Esophagus muscularis mucosa (tissue), 4 donors: Measurements from ENCODE around the gene KRTAP4-5.

Experiments used
- EP300 ChIP-seq: sonication (generic); formaldehyde crosslinking; IDR thresholded peaks from one replicate; pipeline ENCODE4 v1.6.1; 2017; ENCODE audit warnings: antibody characterized with exemption
- POLR2A ChIP-seq: fragments of 450-650 bp; IDR thresholded peaks from one replicate; pipeline ENCODE4 v1.6.1; 2017; ENCODE audit warnings: antibody characterized with exemption, moderate library complexity, mild to moderate bottlenecking, low read depth
- POLR2AphosphoS5 ChIP-seq, 2 donors: sonication (generic); formaldehyde crosslinking; IDR thresholded peaks; one replicate each; pipeline ENCODE4 v1.6.1; 2017; ENCODE audit warnings: antibody characterized with exemption in 2 of 2
- TF ChIP-seq, protein P1 (sequence below), 3 experiments: fragments of 200-600 bp in 2 of 3; fragments of 450-650 bp in 1 of 3; sonication (generic) in 2 of 3; IDR thresholded peaks; one replicate each; pipeline ENCODE4 v1.5.1; 2017 to 2019; ENCODE audit warnings: antibody characterized with exemption in 3 of 3, mild to moderate bottlenecking in 2 of 3, moderate library complexity in 1 of 3

DNA sequence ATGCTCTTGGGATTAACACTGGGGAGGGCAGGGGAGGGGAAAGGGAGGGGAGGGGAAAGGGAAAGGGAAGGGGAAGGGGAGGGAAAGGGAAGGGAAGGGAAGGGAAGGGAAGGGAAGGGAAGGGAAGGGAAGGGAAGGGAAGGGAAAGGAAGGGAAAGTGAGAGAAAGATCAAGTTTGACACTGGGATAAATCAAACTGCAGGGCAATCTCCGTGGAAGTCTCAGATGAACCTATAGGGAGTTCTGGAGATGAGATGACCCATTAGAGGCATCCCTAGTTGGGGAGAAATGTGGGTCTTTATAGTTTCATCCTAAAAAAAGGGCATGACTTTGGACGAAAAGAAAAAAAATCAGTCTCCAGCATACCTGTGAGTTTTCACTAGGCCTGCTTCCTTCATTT, 27.9 kb downstream of the KRTAP4-5 start:
- TF ChIP-seq POLR2A = no peak
- TF ChIP-seq, protein P1, sequence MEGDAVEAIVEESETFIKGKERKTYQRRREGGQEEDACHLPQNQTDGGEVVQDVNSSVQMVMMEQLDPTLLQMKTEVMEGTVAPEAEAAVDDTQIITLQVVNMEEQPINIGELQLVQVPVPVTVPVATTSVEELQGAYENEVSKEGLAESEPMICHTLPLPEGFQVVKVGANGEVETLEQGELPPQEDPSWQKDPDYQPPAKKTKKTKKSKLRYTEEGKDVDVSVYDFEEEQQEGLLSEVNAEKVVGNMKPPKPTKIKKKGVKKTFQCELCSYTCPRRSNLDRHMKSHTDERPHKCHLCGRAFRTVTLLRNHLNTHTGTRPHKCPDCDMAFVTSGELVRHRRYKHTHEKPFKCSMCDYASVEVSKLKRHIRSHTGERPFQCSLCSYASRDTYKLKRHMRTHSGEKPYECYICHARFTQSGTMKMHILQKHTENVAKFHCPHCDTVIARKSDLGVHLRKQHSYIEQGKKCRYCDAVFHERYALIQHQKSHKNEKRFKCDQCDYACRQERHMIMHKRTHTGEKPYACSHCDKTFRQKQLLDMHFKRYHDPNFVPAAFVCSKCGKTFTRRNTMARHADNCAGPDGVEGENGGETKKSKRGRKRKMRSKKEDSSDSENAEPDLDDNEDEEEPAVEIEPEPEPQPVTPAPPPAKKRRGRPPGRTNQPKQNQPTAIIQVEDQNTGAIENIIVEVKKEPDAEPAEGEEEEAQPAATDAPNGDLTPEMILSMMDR (IDR thresholded peaks at IDR 0.05) = no peak
- no peak for TF ChIP-seq EP300
- TF ChIP-seq POLR2AphosphoS5 (IDR thresholded peaks at IDR 0.05) = no peak
